HCEC 1CT (cell line): ENCODE measurements around the gene RUFY3.
"Not testable (repeated sequence)": the region's sequence is repeated elsewhere in the genome, so short reads cannot be mapped to it uniquely, and the experiment has no call there.

Experiments
- DNase-seq: peaks from one replicate; pipeline ENCODE4 v3.0.0-alpha.2; 2017

RUFY3 gene

GRCh38 chr4:70787496-70787895 is 65.7 kb downstream of the RUFY3 start:
- DNase-seq, result no peak

- no peak for DNase-seq
Measured at GRCh38 chr4:70788733-70789132, 67.0 kb downstream of the RUFY3 start.

GRCh38 chr4:70793626-70794025 is 71.9 kb downstream of the RUFY3 start:
- no peak for DNase-seq

- DNase-seq, result no peak
Measured at GRCh38 chr4:70801265-70801809, 79.6 kb downstream of the RUFY3 start.

- no peak for DNase-seq
Measured at GRCh38 chr4:70802928-70803580, 81.3 kb downstream of the RUFY3 start.

GRCh38 chr4:70808151-70808550 is 86.4 kb downstream of the RUFY3 start:
- no peak for DNase-seq

GRCh38 chr4:70815370-70815769 is 93.6 kb downstream of the RUFY3 start:
- no peak for DNase-seq

GRCh38 chr4:70816894-70817293 is 95.1 kb downstream of the RUFY3 start:
- DNase-seq, result no peak

GRCh38 chr4:70818173-70818855 is 96.5 kb downstream of the RUFY3 start:
- DNase-seq, result no peak

GRCh38 chr4:70818921-70819320 is 97.2 kb downstream of the RUFY3 start:
- no peak for DNase-seq

GRCh38 chr4:70829015-70829414 is 107.3 kb downstream of the RUFY3 start:
- DNase-seq, result no peak

- DNase-seq, result no peak
Measured at GRCh38 chr4:70829492-70829891, 107.7 kb downstream of the RUFY3 start.

- no peak for DNase-seq
Measured at GRCh38 chr4:70830054-70830453, 108.3 kb downstream of the RUFY3 start.

- no peak for DNase-seq
Measured at GRCh38 chr4:70831293-70831692, 109.5 kb downstream of the RUFY3 start.

GRCh38 chr4:70833675-70834074 is 111.9 kb downstream of the RUFY3 start:
- DNase-seq, result no peak

GRCh38 chr4:70836081-70836480 is 114.3 kb downstream of the RUFY3 start:
- no peak for DNase-seq

- DNase-seq, result no peak
Measured at GRCh38 chr4:70838204-70838603, 116.4 kb downstream of the RUFY3 start.

- peak; percentile 17 for DNase-seq
Measured at GRCh38 chr4:70838666-70839588, 117.2 kb downstream of the RUFY3 start.

- peak; percentile 76 for DNase-seq
Measured at GRCh38 chr4:70839589-70840093, 117.9 kb downstream of the RUFY3 start, which contains the start of gene GRSF1. Gene GRSF1 (minus strand): TSS chr4:70839890. CDS start chr4:70839827, 63 bp downstream.

GRCh38 chr4:70840137-70840536 is 118.4 kb downstream of the RUFY3 start:
- DNase-seq, result peak; percentile 2

- DNase-seq, result not testable (repeated sequence)
Measured at GRCh38 chr4:70840631-70841030, 118.9 kb downstream of the RUFY3 start.

GRCh38 chr4:70841211-70841610 is 119.4 kb downstream of the RUFY3 start:
- DNase-seq, result no peak

- DNase-seq, result no peak
Measured at GRCh38 chr4:70841951-70842350, 120.2 kb downstream of the RUFY3 start.
